GDM1 (cell line): ENCODE data around the gene CACUL1.
A peak's percentile ranks its signal among the peaks of the same experiment; 100 is the strongest.
"Not testable (repeated sequence)": the region's sequence is repeated elsewhere in the genome, so short reads cannot be mapped to it uniquely, and the experiment has no call there.

Experiments used
- DNase-seq: peaks from one replicate; lab custom pipeline; 2025; lab: John Stamatoyannopoulos, UW

The CACUL1 gene

GRCh38 chr10:118768041-118768919 is 13.5 kb upstream of the CACUL1 start:
- DNase-seq: no peak

- DNase-seq: no peak
These were observed 12.7 kb upstream of the CACUL1 start for GRCh38 chr10:118767297-118768040.

- no peak for DNase-seq
These were observed 9.4 kb upstream of the CACUL1 start for GRCh38 chr10:118764195-118764594.

GRCh38 chr10:118763202-118763988 is 8.6 kb upstream of the CACUL1 start:
- no peak for DNase-seq

GRCh38 chr10:118760265-118760664 is 5.5 kb upstream of the CACUL1 start:
- DNase-seq: no peak

GRCh38 chr10:118758449-118758848 is 3.7 kb upstream of the CACUL1 start:
- DNase-seq: no peak

GRCh38 chr10:118754229-118754555 is 578 bp downstream of the CACUL1 start:
- peak; percentile 18 for DNase-seq

GRCh38 chr10:118753331-118754228 is 1.2 kb downstream of the CACUL1 start:
- DNase-seq: no peak

GRCh38 chr10:118752409-118752808 is 2.4 kb downstream of the CACUL1 start:
- DNase-seq: no peak

GRCh38 chr10:118751265-118751664 is 3.5 kb downstream of the CACUL1 start:
- DNase-seq: no peak

- DNase-seq: no peak
These were observed 6.7 kb downstream of the CACUL1 start for GRCh38 chr10:118748041-118748440.

- no peak for DNase-seq
These were observed 8.5 kb downstream of the CACUL1 start for GRCh38 chr10:118746246-118746645.

- no peak for DNase-seq
These were observed 9.7 kb downstream of the CACUL1 start for GRCh38 chr10:118745056-118745455.

GRCh38 chr10:118744346-118744918 is 10.3 kb downstream of the CACUL1 start:
- not testable (repeated sequence) for DNase-seq

- no peak for DNase-seq
These were observed 12.0 kb downstream of the CACUL1 start for GRCh38 chr10:118742782-118743181.

GRCh38 chr10:118742032-118742431 is 12.7 kb downstream of the CACUL1 start:
- no peak for DNase-seq

- no peak for DNase-seq
These were observed 16.4 kb downstream of the CACUL1 start for GRCh38 chr10:118738406-118738805.

- no peak for DNase-seq
These were observed 17.0 kb downstream of the CACUL1 start for GRCh38 chr10:118737603-118738302.

- DNase-seq: no peak
These were observed 19.5 kb downstream of the CACUL1 start for GRCh38 chr10:118735294-118735693.

- no peak for DNase-seq
These were observed 20.3 kb downstream of the CACUL1 start for GRCh38 chr10:118734475-118734874.
